Measurements from ENCODE around the gene SNAP29.
A peak's percentile ranks its signal among the peaks of the same experiment; 100 is the strongest.
"Not testable (repeated sequence)": the region's sequence is repeated elsewhere in the genome, so short reads cannot be mapped to it uniquely, and the experiment has no call there.

The SNAP29 gene

DNA sequence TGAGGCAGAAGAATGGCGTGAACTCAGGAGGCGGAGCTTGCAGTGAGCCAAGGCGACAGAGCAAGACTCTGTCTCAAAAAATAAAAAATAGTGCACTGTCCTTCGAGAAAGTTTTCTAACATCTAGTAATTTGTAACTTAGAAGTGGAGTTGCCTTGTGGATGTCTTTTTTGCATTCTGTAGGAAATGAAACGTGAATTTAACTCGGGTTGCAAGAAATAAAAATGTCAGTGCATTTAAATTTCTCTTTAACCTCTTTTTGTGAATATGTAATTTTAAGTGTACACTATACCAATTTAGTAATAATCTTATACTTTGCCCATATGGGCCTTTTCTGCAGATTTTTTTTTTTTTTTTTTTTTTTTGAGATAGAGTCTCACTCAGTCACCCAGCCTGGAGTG, 32.2 kb downstream of the SNAP29 start:
- no peak for TF ChIP-seq CTCF (IDR thresholded peaks at IDR 0.05; ENCODE audit: control insufficient read depth, insufficient read depth, low read depth, low read length, missing control alignments)
- H3K4me3 ChIP-seq (ENCODE audit: control insufficient read depth, low read depth, low read length), result no peak overlapping the region
- no peak for DNase-seq (ENCODE audit: low read depth)

GRCh38 chr22:20897737-20898136, 38.9 kb downstream of the SNAP29 start:
- not testable (repeated sequence) for DNase-seq (ENCODE audit: low read depth); H3K4me3 ChIP-seq (ENCODE audit: control insufficient read depth, low read depth, low read length)

DNA sequence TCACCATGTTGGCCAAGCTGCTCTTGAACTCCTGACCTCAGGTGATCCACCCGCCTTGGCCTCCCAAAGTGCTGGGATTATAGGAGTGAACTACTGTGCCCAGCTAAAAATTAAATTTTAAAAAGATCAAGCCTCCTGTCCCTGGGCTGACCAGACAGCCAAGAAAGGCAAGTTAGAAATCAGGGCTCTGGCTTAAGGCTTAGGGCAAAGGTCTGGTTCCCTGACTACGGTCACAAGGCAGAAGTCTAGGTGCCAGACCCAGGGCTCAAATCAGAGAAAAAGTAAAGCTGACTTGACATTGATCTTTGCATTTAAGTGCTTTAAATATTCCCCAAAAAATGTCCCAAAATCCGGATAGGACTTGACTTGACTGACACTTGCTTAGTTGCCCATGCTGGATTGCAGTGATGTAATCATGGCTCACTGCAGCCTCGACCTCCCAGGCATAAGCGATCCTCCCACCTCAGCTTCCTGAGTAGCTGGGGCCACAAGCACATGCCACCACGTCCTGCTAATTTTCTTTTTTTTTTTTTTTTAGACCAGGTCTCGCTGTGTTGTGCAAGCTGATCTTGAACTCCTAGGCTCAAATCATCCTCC, 41.1 kb downstream of the SNAP29 start:
- no peak for DNase-seq (ENCODE audit: low read depth)
- no peak for TF ChIP-seq CTCF (IDR thresholded peaks at IDR 0.05; ENCODE audit: control insufficient read depth, insufficient read depth, low read depth, low read length, missing control alignments)
- no peak overlapping the region for H3K4me3 ChIP-seq (ENCODE audit: control insufficient read depth, low read depth, low read length)

GRCh38 chr22:20901093-20902033, 42.6 kb downstream of the SNAP29 start:
- not testable (repeated sequence) for H3K4me3 ChIP-seq (ENCODE audit: control insufficient read depth, low read depth, low read length); DNase-seq (ENCODE audit: low read depth)

DNA sequence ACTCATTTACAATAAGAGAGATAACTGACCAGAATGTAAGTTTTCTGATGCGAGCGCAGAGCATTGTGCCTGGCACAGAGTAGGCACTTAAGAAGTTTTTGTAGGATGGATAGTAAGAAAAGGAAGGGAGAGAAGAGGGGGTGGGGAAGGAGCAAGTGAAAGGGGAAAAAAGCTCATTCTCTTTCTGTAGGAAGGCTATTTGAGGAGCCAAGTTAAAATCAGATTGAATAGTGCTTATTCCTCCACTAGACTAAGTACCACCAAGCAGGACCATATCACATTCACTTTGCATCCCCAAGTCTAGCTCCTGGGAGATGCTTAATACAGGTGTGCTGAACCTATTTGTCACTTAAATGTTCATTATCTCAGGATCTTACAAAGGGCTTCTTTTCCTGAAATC, 44.3 kb downstream of the SNAP29 start:
- DNase-seq (ENCODE audit: low read depth), result no peak
- TF ChIP-seq CTCF (IDR thresholded peaks at IDR 0.05; ENCODE audit: control insufficient read depth, insufficient read depth, low read depth, low read length, missing control alignments), result no peak

DNA sequence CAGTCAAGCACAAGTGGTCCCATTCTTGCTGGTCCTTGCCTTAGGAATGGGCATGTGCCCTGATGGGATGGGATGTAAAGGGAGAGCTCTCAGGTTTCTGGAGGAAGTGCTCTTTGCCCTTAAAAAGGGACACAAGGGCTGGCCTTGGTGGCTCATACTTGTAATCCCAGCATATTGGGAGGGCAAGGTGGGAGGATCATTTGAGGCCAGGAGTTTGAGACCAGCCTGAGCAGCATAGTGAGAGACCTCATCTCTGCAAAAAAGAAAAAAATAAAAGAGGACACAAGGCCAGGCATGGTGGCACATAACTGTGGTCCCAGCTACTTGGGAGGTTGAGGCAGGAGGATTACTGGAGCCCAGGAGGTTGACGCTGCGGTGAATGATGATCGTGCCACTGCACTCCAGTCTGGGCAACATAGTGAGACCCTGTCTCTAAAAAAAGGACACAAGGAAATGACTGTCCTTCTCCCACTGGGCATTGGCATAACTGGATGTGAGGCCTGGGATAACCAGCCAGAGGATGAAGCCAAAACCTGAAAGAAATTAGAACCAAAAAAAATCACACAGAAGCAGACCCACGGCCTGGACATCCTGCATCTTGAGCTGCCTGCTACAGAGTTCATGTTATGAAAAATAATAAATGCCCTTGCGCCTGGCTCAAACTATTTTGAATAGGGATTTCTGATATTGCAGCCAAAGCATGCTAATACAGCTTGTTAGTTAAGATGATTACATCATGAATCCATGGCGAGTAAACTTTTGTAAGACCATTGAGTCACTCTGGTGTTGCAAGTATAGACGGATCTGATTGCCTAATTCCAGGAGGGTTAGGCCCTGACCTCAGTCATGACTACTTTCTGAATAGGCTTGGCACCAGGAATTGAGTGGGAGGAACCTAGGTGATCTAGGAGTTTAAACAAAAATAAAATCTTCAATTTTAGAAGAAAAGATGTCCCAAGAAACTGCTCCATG, 45.5 kb downstream of the SNAP29 start:
- TF ChIP-seq CTCF (IDR thresholded peaks at IDR 0.05; ENCODE audit: control insufficient read depth, insufficient read depth, low read depth, low read length, missing control alignments), result no peak
- DNase-seq (ENCODE audit: low read depth), result peak; percentile 97
- H3K4me3 ChIP-seq (ENCODE audit: control insufficient read depth, low read depth, low read length), result no peak overlapping the region

More for the DNA sequence above, 44.3 kb downstream of the SNAP29 start:
- H3K4me3 ChIP-seq (ENCODE audit: control insufficient read depth, low read depth, low read length), result no peak overlapping the region

DNA sequence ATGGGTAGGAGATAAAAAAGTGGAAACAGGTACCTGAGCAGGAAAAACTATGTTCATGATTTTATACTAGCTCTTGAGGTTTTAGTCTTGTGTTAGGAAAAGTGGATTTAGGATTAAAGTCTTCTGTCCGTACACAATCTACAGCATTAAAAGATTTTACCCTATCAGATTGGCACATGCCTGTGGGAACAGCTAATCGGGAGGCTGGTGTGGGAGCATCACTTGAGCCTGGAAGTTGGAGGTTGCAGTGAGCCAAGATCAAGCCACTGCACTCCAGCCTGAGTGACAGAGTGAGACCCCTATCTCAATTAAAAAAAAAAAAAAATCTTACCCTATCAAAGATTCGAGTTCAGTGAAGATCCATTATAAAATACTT, 46.2 kb downstream of the SNAP29 start:
- no peak for DNase-seq (ENCODE audit: low read depth)
- no peak overlapping the region for H3K4me3 ChIP-seq (ENCODE audit: control insufficient read depth, low read depth, low read length)
- no peak for TF ChIP-seq CTCF (IDR thresholded peaks at IDR 0.05; ENCODE audit: control insufficient read depth, insufficient read depth, low read depth, low read length, missing control alignments)

Data from AG09309 (cell line).